Nephron progenitor cell (in vitro differentiated cells): ENCODE results near the gene EPHA4.

ENCODE experiments used
- DNase-seq: peaks from one replicate; pipeline ENCODE4 v3.0.0; 2021
- H3K27ac Mint-ChIP-seq: 2 replicates; pipeline ENCODE4 v1.8.0; 2021; ENCODE audit warnings: mild to moderate bottlenecking, moderate library complexity, mixed read lengths
- H3K27me3 Mint-ChIP-seq: 2 replicates; pipeline ENCODE4 v1.8.0; 2021; ENCODE audit warnings: mild to moderate bottlenecking, low read depth, mixed read lengths; ENCODE audit not compliant: poor library complexity
- H3K36me3 Mint-ChIP-seq: 2 replicates; pipeline ENCODE4 v1.8.0; 2021; ENCODE audit warnings: low read depth, mixed read lengths
- H3K4me1 Mint-ChIP-seq: 2 replicates; pipeline ENCODE4 v1.8.0; 2021; ENCODE audit warnings: mixed read lengths
- H3K4me3 Mint-ChIP-seq: 2 replicates; pipeline ENCODE4 v1.8.0; 2021; ENCODE audit warnings: mild to moderate bottlenecking, moderate library complexity, mixed read lengths
- H3K9me3 Mint-ChIP-seq: 2 replicates; pipeline ENCODE4 v1.8.0; 2021; ENCODE audit warnings: mild to moderate bottlenecking, moderate library complexity, mixed read lengths
- TF ChIP-seq, protein P1 (sequence below): fragments of 200-600 bp; sonication (generic); IDR thresholded peaks from 2 replicates; pipeline ENCODE4 v1.5.0; 2021; ENCODE audit warnings: antibody characterized with exemption

EPHA4 gene

GRCh38 chr2:221527776-221528309, 44.3 kb downstream of the EPHA4 start:
- TF ChIP-seq, protein P1, sequence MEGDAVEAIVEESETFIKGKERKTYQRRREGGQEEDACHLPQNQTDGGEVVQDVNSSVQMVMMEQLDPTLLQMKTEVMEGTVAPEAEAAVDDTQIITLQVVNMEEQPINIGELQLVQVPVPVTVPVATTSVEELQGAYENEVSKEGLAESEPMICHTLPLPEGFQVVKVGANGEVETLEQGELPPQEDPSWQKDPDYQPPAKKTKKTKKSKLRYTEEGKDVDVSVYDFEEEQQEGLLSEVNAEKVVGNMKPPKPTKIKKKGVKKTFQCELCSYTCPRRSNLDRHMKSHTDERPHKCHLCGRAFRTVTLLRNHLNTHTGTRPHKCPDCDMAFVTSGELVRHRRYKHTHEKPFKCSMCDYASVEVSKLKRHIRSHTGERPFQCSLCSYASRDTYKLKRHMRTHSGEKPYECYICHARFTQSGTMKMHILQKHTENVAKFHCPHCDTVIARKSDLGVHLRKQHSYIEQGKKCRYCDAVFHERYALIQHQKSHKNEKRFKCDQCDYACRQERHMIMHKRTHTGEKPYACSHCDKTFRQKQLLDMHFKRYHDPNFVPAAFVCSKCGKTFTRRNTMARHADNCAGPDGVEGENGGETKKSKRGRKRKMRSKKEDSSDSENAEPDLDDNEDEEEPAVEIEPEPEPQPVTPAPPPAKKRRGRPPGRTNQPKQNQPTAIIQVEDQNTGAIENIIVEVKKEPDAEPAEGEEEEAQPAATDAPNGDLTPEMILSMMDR, result no peak
- Mint-ChIP-seq H3K36me3 (peaks cover 23% of the 10 kb centered on the region), H3K4me3 (no peak overlapping the region), H3K27ac (peak overlapping the region; percentile 13), H3K27me3 (no peaks in the 10 kb centered on the region), H3K9me3 (no peaks in the 10 kb centered on the region), H3K4me1 (peaks cover 71% of the 10 kb centered on the region)
- DNase-seq, result no peak

DNA sequence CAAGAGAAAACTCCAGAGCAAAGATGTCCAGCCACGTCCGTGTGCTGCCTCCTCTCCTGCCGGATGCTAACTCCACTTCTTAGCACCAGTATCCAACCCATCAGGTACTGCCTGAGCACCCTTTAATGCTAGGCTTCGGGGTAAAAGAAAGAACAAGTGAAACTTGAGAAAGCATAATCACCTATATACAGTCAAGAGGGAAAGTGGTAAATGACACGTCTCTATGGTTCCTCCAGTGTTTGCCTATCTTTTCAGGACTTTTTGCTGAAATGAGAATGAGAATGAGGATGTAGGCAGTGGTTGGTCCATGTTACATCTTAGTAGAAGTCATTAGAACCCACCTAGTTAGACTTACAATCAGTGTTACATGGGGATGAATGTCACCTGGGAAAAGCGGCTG, 47.9 kb downstream of the EPHA4 start:
- no peak overlapping the region for H3K4me3 Mint-ChIP-seq
- peaks cover 28% of the 10 kb centered on the region for H3K36me3 Mint-ChIP-seq
- no peaks in the 10 kb centered on the region for H3K27me3 Mint-ChIP-seq
- H3K4me1 Mint-ChIP-seq, result peaks cover 41% of the 10 kb centered on the region
- TF ChIP-seq, protein P1, result no peak
- no peak for DNase-seq
- no peaks in the 10 kb centered on the region for H3K9me3 Mint-ChIP-seq
- no peak overlapping the region for H3K27ac Mint-ChIP-seq

- peaks cover 17% of the 10 kb centered on the region for H3K4me1 Mint-ChIP-seq
- H3K4me3 Mint-ChIP-seq, result no peak overlapping the region
- H3K9me3 Mint-ChIP-seq, result no peaks in the 10 kb centered on the region
- H3K36me3 Mint-ChIP-seq, result peaks cover 22% of the 10 kb centered on the region
- peak overlapping the region; percentile 1 for H3K27ac Mint-ChIP-seq
- DNase-seq, result no peak
- H3K27me3 Mint-ChIP-seq, result no peaks in the 10 kb centered on the region
- TF ChIP-seq, protein P1, result no peak
Observed at GRCh38 chr2:221521233-221521845, 50.8 kb downstream of the EPHA4 start.

DNA sequence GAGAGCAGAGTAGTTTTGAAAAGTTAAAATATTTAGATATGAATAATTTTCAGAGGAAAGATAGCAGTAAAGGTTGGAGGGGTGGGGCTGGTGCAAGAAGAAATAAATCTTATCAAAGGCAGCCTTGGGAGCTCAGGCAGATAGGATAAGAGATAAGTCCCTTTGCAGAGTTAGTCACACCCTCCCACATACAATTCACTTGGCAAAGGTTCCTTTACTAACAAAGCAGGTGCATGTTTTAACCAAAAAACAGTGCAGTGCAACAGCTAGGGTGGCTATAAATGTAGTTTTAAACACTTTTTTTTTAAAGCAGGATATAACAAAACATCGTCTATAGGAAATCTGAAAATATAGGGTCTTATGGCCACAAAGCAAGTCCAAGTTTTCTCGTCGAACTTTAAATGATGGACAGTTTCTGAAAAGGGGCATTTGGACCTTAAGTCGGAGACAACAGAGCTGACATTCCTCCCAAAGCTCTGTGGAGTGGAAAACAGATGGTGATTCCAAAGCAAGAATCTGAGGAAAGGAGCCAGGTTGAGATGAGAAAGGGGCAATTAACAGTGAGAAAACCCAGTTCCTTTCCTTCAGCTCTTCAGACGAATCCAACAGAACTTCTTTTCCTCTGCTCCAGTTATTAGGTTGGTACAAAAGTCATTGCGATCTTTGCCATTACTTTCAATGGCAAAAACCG, 53.0 kb downstream of the EPHA4 start:
- Mint-ChIP-seq H3K4me3 (peak overlapping the region; percentile 39), H3K27me3 (no peaks in the 10 kb centered on the region), H3K9me3 (no peaks in the 10 kb centered on the region), H3K4me1 (peaks cover 15% of the 10 kb centered on the region), H3K27ac (peak overlapping the region; percentile 90), H3K36me3 (peaks cover 24% of the 10 kb centered on the region)
- DNase-seq, result no peak
- TF ChIP-seq, protein P1, result no peak

- Mint-ChIP-seq H3K4me1 (peaks cover 22% of the 10 kb centered on the region), H3K27me3 (no peaks in the 10 kb centered on the region), H3K36me3 (peaks cover 20% of the 10 kb centered on the region), H3K9me3 (no peaks in the 10 kb centered on the region), H3K27ac (no peak overlapping the region), H3K4me3 (no peak overlapping the region)
- TF ChIP-seq, protein P1, result no peak
- no peak for DNase-seq
Observed at GRCh38 chr2:221518201-221518934, 53.7 kb downstream of the EPHA4 start.
